ENCODE data around the gene PODNL1.
A peak's percentile ranks its signal among the peaks of the same experiment; 100 is the strongest.
"Not testable (repeated sequence)": the region's sequence is repeated elsewhere in the genome, so short reads cannot be mapped to it uniquely, and the experiment has no call there.

Gene PODNL1

DNA sequence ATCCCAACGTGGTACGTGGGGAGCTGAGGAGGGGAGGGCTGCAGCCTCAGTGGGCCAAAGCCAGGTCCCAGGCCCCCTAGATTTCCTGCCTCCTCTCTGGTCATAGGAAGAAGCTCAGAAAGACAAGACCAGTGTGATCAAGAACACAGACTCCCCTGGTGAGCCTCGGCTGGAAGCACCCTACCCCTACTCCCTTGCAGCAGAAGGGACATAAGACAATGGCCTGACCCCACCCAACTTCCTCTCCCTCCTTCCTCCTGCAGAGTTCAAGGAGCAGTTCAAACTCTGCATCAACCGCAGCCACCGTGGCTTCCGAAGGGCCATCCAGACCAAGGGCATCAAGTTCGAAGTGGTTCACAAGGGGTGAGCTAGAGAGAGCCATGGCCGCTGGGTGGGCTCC is 11.5 kb downstream of the PODNL1 start:
- DNase-seq (ENCODE audit: low spot score) = no peak

DNA sequence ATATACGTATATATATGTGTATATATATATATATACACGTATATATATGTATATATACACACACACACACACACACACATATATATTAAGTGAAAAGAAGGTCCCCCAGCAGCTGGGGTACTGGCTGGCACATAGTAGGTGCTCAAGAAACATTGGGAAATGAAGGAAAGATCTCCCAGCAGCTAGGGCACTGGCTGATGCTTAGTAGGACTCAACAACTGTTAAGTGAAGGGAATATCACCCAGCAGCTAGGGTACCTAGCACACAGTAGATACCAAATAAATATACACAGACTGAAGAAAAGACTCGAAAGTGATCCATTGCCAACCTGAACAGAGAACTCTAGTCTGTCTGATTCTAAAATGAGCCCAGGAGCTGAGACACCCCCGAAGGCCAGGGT is 12.2 kb downstream of the PODNL1 start:
- no peak for DNase-seq (ENCODE audit: low spot score)

DNA sequence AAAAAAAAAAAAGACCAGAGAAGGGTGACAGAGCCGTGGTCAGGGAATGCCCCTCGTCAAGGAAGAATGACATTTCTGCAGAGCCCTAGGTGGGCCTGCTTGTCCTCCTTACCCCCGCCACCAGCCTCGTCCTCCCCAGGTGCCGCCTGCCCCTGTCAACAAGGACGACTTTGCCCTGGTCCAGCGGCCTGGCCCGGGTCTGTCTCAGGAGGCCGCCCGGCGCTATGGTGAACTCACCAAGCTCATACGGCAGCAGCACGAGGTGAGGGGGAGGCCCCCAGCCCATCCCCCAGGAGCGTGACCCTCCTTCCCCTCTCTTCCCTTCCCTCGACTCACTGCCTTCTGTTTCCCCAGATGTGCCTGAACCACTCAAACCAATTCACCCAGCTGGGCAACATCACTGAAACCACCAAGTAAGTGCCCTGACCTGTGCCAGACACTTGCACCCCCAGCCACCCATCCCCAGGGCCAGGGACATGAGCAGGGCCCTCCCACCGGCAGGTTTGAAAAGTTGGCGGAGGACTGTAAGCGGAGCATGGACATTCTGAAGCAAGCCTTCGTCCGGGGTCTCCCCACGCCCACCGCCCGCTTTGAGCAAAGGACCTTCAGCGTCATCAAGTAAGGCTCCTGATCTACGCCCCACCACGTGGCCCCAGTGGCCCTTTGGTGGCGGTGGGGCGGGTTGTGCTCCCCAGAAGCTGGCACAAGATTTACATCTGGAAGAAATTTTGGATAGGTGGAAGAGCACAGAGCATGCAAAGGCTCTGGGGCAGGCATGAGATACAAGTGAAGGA is 14.8 kb downstream of the PODNL1 start:
- DNase-seq (ENCODE audit: low spot score) = no peak

- DNase-seq (ENCODE audit: low spot score) = not testable (repeated sequence)
Measured at GRCh38 chr19:13922118-13922517, 16.1 kb downstream of the PODNL1 start.

DNA sequence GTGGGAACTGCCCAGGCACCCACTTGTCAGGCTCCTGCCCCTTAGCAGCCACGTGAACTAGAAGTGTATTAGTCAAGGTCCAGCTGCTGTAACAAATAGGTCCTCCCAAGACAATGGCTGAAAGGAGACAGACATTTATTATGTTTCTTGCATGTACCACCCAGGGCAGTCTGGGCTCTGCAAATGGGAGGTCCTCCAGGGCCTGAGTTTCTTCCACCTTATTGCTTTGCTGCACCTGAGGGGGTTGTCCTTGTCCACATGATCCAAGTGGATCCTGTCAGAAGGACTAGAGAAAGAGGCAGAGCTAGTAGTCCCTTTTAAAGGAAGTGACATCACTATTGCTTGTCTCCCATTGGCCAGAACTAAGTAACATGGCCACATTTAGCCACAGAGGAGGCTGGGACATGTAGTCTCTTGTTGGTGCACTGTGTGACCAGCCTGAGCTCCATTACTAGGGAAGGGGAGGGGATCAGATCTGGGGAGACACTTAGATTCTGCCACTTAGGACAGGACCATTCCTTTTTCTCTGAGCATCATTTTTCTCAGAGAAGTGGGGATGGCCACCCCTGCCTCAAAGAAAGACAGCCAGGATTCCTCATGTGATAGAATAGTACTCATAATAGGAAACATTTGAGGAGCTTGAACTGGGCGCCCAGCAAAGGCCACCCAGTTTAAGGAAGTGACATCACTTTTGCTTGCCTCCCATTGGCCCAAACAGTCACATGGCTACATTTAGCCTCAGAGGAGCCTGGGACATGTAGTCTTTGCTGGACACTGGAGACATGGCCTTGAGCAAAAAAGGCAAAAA is 17.1 kb downstream of the PODNL1 start:
- peak; percentile 27 for DNase-seq (ENCODE audit: low spot score)

GRCh38 chr19:13920524-13920923 is 17.7 kb downstream of the PODNL1 start:
- DNase-seq (ENCODE audit: low spot score) = no peak

DNA sequence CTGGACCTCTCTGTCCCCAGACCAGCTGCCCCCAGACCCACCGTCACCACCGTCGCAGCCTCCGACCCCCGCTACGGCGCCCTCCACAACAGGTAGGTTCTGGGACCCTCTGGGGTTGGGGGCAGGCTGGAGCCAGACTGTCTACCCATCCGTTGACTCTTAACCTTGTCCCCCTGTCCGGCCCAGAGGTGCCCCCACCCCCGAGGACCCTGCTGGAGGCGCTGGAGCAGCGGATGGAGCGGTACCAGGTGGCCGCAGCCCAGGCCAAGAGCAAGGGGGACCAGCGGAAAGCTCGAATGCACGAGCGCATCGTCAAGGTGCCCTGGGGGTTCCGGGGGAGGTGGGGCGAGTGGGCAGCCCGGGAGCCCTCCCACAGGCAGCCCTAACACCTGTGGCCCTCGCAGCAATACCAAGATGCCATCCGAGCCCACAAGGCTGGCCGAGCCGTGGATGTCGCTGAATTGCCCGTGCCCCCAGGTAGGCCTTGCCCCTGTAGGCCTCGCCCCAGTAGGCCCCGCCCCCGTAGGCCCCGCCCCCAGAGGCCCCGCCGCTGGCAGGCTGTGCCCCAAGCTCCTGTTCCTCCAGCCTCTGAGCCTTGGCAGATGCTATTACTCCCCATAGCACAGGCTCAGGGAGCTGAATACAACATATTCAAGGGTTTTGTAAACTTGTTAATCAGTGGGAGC is 19.3 kb downstream of the PODNL1 start:
- DNase-seq (ENCODE audit: low spot score) = no peak

GRCh38 chr19:13917888-13918406 is 20.3 kb downstream of the PODNL1 start:
- no peak for DNase-seq (ENCODE audit: low spot score)

DNA sequence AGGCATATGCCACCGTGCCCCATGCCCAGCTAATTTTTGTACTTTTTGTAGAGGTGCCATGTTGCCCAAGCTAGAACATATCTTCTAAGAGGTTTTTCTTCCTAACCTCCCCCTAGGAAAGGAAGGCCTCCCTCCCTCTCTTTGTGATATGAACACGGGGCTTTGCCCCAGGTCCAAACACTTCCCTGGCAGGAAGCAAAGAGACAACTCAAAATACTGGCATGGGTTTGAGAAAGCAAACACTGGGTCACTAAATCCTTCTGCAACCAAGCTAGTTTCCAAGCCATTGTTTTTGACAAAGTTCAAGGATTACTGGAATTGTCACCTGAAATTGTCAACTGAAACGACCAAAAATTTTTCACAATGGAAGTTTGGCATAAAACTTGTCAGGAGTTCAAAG is 23.4 kb downstream of the PODNL1 start:
- DNase-seq (ENCODE audit: low spot score) = no peak

DNA sequence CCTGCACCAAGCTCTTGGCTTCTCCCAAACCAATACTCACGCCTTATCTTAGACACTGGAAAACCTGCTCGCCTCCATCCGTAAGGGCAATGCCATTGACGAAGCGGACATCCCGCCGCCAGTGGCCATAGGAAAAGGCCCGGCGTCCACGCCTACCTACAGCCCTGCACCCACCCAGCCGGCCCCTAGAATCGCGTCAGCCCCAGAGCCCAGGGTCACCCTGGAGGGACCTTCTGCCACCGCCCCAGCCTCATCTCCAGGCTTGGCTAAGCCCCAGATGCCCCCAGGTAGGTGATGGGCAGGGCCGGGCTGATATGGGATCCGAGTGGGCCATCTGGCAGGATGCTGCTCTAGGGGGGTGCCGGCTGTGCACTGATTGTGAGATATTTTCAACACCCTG is 24.9 kb downstream of the PODNL1 start:
- no peak for DNase-seq (ENCODE audit: low spot score)

DNA sequence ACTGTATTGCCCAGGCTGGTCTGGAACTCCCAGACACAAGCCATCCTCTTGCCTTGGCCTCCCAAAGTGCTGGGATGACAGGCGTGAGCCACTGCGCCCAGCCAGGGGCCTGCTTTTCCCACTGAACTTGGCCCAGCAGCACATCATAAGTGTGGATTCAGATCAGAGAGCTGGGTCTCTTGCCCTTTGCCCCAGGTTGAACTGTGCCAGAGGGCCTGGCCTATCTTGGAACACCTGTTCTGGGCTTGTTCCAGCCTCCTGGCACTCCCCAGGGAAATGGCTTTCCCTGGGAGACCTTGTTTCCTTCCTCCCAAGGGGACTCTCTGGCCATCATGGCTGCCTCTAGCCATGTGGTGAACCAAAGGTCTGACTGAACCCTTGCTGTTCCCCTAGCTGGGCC is 28.8 kb downstream of the PODNL1 start:
- DNase-seq (ENCODE audit: low spot score) = no peak

GRCh38 chr19:13908674-13909073 is 29.5 kb downstream of the PODNL1 start:
- DNase-seq (ENCODE audit: low spot score) = no peak

GRCh38 chr19:13906910-13907309 is 31.3 kb downstream of the PODNL1 start:
- no peak for DNase-seq (ENCODE audit: low spot score)

GRCh38 chr19:13906521-13906904 is 31.7 kb downstream of the PODNL1 start:
- DNase-seq (ENCODE audit: low spot score) = no peak

GRCh38 chr19:13905634-13906520 is 32.3 kb downstream of the PODNL1 start, which contains the start of the genes BRME1 and CC2D1A:
TSS of gene BRME1 (minus strand) at chr19:13906117. CDS start at chr19:13904892, 1,225 bp downstream.
TSS of gene CC2D1A (plus strand) at chr19:13906201. CDS start at chr19:13906442, 241 bp downstream.
- DNase-seq (ENCODE audit: low spot score) = peak; percentile 88

DNA sequence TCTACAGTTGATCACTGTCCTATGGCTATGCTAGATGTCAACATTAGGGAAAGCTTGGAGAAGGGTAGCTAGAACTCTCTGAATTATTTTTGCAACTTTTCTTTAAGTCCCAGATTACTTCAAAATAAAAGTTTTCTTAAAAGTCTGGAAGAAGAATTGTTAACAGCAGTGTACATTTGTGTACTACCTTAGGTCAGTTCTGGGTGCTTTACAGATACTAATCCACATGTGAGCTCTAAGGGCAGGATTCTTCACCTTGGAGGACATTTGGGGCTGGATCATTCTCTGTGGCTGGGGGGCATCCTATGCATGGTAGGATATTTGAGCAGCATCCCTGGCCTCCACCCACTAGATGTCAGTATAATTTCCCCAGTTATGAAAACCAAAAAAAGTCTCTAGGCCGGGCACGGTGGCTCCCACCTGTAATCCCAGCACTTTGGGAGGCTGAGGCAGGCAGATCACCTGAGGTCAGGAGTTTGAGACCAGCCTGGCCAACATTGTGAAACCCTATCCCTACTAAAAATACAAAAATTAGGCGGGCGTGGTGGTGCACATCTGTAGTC is 35.1 kb downstream of the PODNL1 start:
- no peak for DNase-seq (ENCODE audit: low spot score)

DNA sequence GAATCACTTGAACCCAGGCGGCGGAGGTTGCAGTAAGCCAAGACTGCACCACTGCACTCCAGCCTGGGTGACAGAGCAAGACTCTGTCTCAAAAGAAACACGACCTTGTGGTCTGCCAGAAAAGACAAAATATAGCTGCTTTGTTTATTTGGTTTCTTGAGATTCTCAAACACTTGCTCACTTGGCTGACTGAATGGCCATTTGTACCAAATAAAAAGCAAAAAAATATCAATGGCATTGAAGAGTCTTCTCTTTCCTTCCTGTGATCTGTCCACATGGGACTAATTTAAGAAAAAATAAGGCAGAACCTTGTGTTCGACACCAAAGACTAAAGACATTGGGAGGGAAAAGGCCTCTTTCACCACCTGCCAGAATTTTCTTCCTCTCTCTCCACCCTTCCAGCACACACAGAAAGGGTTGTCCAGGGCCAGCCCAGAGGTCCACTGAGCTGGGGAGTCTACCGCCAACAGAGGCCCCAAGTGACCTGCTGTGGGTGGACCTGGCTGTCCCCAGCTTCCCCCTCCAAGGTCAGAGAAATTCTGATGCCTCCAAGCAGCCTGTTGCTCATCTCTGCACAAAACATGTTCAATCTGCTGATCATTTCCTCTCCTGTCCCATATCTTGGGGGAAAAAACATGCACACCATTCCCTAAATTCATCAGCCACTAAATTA is 38.2 kb downstream of the PODNL1 start:
- DNase-seq (ENCODE audit: low spot score) = no peak

- DNase-seq (ENCODE audit: low spot score) = no peak
Measured at GRCh38 chr19:13899393-13899792, 38.8 kb downstream of the PODNL1 start.

DNA sequence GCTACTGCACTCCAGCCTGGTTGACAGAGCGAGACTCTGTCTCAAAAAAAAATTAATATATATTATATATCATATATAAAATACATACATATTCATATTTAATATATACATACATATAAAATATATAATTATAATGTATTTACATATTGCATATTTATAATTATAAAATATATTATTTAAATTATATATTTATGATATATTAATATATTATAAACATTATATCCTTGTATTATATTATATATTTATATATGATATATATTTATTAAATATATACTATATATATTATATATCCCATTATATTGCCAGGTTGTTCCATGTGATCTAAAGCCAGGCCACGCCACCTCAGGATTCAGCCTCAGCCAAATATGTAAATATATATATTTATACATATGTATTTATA is 42.0 kb downstream of the PODNL1 start:
- no peak for DNase-seq (ENCODE audit: low spot score)

GRCh38 chr19:13894552-13894951 is 43.7 kb downstream of the PODNL1 start:
- no peak for DNase-seq (ENCODE audit: low spot score)

All from putamen (tissue), 1 donor.